ENCODE measurements around the gene SAMD11. TPM values are rescaled to one million over a fixed set of nuclear protein-coding genes. Genes with fewer than 3 reads are reported as not detected.

Gene SAMD11
- total RNA-seq, 1 donor from 2014 or later: 0.53 TPM

GRCh38 chr1:951364-951763 lies 27.6 kb downstream of the SAMD11 start:
- FAIRE-seq (no peak), DNase-seq (ENCODE audit: low read depth) (no peak)
- TF ChIP-seq CTCF (IDR thresholded peaks at IDR 0.05; ENCODE audit: insufficient read depth, low read length, severe bottlenecking): no peak
- H3K4me3 ChIP-seq (ENCODE audit: low read depth, low read length): no peak overlapping the region
- H3K36me3 ChIP-seq (ENCODE audit: control insufficient read depth, insufficient read depth, low read length): peaks cover 73% of the 10 kb centered on the region
- no peaks in the 10 kb centered on the region for H3K27me3 ChIP-seq (ENCODE audit: control insufficient read depth, insufficient read depth, low read length)

- Histone ChIP-seq H3K27me3 (ENCODE audit: control insufficient read depth, insufficient read depth, low read length) (no peaks in the 10 kb centered on the region), H3K36me3 (ENCODE audit: control insufficient read depth, insufficient read depth, low read length) (peaks cover 73% of the 10 kb centered on the region), H3K4me3 (ENCODE audit: low read depth, low read length) (no peak overlapping the region)
- FAIRE-seq (no peak), DNase-seq (ENCODE audit: low read depth) (no peak)
- TF ChIP-seq CTCF (IDR thresholded peaks at IDR 0.05; ENCODE audit: insufficient read depth, low read length, severe bottlenecking): no peak
Measured at GRCh38 chr1:952201-952600, 28.5 kb downstream of the SAMD11 start.

GRCh38 chr1:952603-953002 lies 28.9 kb downstream of the SAMD11 start:
- TF ChIP-seq CTCF (IDR thresholded peaks at IDR 0.05; ENCODE audit: insufficient read depth, low read length, severe bottlenecking): no peak
- Histone ChIP-seq H3K27me3 (ENCODE audit: control insufficient read depth, insufficient read depth, low read length) (no peaks in the 10 kb centered on the region), H3K36me3 (ENCODE audit: control insufficient read depth, insufficient read depth, low read length) (peaks cover 70% of the 10 kb centered on the region), H3K4me3 (ENCODE audit: low read depth, low read length) (no peak overlapping the region)
- FAIRE-seq: no peak
- no peak for DNase-seq (ENCODE audit: low read depth)

GRCh38 chr1:953524-954320 lies 30.0 kb downstream of the SAMD11 start:
- H3K36me3 ChIP-seq (ENCODE audit: control insufficient read depth, insufficient read depth, low read length): peaks cover 62% of the 10 kb centered on the region
- no peak for TF ChIP-seq CTCF (IDR thresholded peaks at IDR 0.05; ENCODE audit: insufficient read depth, low read length, severe bottlenecking)

GRCh38 chr1:954927-955326 lies 31.2 kb downstream of the SAMD11 start:
- H3K36me3 ChIP-seq (ENCODE audit: control insufficient read depth, insufficient read depth, low read length): peaks cover 52% of the 10 kb centered on the region
- no peak for TF ChIP-seq CTCF (IDR thresholded peaks at IDR 0.05; ENCODE audit: insufficient read depth, low read length, severe bottlenecking)
- no peak for FAIRE-seq
- H3K4me3 ChIP-seq (ENCODE audit: low read depth, low read length): no peak overlapping the region
- DNase-seq (ENCODE audit: low read depth): no peak
- no peaks in the 10 kb centered on the region for H3K27me3 ChIP-seq (ENCODE audit: control insufficient read depth, insufficient read depth, low read length)

More at GRCh38 chr1:953524-954320, 30.0 kb downstream of the SAMD11 start:
- Histone ChIP-seq H3K4me3 (ENCODE audit: low read depth, low read length) (no peak overlapping the region), H3K27me3 (ENCODE audit: control insufficient read depth, insufficient read depth, low read length) (no peaks in the 10 kb centered on the region)
- no peak for FAIRE-seq
- DNase-seq (ENCODE audit: low read depth): no peak

- H3K27me3 ChIP-seq (ENCODE audit: control insufficient read depth, insufficient read depth, low read length): no peaks in the 10 kb centered on the region
- H3K4me3 ChIP-seq (ENCODE audit: low read depth, low read length): no peak overlapping the region
- H3K36me3 ChIP-seq (ENCODE audit: control insufficient read depth, insufficient read depth, low read length): peaks cover 47% of the 10 kb centered on the region
- FAIRE-seq (no peak), DNase-seq (ENCODE audit: low read depth) (no peak)
- TF ChIP-seq CTCF (IDR thresholded peaks at IDR 0.05; ENCODE audit: insufficient read depth, low read length, severe bottlenecking): no peak
Measured at GRCh38 chr1:955474-955873, 31.8 kb downstream of the SAMD11 start.

Data from bronchial epithelial cell (primary cell).